Measurements from ENCODE around the gene ADAMTSL3.
"Not testable (repeated sequence)": the region's sequence is repeated elsewhere in the genome, so short reads cannot be mapped to it uniquely, and the experiment has no call there.

Gene ADAMTSL3

DNA sequence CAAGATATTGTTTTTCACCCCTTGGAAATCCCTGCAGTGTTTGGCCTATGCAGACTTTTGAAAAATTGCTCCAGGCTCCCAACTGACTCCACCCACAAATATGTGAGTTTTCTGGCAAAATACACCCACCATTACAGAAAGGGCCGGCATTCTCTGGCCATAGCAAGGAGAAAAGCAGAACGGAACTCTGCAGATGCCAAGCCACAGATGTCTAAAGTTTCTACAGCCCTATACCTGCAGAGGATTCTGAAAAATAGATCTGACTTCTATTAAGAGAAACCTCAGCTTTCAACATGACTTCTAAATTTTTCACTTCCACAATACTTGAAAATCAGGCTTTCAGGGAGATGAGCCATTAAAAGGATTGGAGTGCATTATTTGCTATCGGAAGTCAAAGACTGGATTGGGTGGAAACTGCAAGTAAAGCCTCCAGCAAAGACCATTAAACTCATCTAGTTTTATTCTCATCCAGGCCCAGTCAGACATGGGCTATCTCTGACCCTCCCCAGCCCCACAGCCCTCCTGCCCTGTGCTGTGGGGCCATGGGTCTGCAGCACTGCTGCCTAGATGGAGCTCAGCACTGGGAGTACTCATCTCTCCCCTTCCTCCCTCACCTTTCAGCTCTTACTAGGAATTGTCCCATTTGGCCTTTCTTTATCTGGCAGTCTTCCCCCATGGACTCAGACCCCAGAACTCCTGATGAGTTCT, 338.6 kb downstream of the ADAMTSL3 start:
- DNase-seq, result no peak

DNA sequence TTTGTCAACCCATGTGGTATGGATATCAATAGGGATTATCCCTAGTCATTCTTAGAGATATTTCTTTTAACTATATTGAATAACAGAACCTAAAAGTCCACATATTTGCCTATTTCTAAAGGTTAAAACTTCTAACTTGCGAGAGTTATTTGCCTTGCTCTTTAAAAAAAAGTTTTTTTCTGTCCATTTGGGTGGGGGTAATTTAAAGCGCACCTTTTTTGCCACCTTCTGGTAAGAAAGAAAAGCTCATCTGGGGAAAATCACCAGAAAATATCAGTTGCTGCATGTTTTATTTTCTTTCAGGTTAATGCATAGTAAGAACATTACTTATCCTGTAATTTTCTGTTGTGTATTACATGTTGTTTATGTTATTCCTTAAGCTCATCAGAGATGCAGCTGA, 339.7 kb downstream of the ADAMTSL3 start:
- no peak for DNase-seq

DNA sequence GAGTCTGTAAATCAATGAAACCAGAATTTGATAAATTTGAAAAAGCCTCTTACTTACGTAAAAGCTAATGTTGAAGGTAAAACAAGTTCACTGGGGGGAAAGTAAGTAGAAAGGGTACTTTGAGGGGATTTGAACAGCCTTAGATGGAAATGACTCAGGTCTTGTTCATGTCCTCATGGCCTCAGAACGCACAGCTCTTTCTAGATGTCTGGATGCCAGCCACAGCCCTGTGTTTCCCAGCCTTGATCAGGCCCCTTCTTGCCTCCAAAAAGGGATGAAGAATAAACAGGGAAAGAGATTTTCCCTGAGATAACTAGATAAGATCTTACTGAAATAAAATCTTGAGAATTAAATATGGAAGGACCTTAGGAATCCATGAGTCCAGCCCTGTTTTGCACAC, 344.6 kb downstream of the ADAMTSL3 start:
- DNase-seq, result no peak

DNA sequence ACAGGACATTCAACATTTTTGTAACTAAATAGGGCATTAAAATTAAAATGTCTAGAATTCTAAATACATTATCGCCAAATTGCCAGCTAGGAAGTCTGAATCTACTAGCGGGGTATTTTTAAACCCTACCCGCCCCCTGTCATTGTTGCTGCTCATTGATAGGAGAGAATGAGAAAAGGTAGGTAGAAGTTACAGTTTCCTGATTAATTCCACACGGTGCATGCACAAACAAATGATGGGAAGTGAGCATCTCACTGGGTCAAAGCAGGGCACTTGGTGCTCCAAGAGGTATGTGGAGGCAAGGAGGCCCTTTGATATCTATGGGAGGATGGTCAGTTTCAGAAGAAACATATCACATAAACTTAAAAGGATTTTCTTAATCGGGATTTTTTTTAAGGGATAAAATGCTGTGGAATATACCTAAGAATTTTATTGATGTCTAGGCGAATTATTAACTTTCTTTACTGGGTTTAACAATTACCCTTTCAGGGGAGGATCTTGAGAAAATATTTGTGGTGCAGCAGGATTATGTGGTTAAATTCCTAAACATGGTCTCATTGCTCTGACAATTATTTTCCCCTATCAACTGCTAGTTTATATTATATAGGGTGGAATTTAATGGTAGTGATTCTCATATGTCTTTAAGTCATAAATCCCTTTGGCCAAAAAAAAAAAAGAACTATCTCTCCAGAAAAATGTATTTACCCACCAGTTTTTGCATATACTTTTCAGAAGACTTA, 345.6 kb downstream of the ADAMTSL3 start:
- no peak for DNase-seq

DNA sequence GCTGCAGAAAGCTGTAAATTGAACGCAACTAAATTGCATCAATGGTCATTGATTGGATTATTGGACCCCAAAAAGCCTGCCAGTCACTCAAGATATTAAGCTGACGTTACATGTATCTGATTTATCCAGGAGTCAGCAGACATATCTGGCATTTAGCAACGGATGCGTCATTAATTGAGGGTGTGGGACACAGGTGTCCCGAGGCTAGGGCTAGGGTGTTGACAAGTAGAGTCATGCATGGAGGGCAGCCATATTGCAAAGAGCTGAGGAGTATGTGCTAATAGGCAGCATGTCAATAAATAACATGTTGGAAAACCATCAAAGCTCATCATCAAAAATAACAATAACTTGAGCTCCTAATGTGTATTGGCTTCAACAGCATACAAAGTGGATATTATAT, 347.1 kb downstream of the ADAMTSL3 start:
- DNase-seq, result no peak

DNA sequence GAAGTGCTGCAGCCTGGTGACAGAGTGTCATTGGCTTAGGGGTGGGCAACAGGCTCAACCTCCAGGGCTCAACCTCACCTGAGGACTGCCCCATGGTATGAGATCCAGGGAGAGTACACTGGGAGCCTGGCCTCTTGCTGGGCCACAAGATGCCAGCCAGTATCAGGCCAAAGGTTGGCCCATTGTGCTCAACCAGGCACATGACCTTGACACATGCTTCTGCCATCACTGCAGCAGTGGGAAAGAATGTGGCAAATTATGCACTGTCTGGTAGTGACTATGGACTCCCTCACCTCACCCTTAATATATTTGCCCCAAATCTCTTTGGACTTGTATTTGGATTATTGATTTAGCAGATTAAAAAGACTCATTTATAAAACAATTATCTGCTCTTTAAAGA, 347.7 kb downstream of the ADAMTSL3 start:
- DNase-seq, result no peak

DNA sequence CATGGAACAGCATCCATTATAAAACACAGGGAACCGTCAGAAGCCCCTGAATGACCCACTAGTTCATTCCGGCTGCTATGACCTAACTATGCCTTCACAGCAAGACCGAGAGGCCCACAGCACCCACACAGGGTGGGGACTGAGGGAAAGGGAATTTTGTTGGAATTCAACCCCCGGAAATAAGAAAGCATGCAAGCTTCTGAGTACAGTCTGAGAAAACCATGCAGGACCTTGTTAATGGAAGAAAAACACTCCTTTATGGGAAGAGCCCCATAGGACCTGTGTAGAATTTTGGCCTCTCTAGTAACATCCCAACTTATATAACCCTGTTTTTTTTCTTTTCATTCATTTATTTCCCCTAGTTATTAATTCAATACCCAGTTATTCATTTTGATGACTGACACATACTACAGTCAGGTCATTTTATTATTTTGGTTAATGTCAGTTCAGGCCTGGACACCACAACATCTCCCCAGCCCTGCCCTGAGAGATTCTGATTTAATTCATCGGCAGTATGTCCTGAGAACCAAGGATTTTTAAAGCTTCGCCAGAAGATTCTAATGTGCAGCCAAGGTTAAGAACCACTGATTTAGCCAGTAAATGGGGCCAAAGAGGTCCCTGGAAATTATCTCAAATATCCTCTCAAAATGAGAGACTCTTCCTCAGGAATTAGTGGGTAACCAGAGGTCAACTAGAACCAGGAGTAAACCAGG, 350.0 kb downstream of the ADAMTSL3 start:
- no peak for DNase-seq

DNA sequence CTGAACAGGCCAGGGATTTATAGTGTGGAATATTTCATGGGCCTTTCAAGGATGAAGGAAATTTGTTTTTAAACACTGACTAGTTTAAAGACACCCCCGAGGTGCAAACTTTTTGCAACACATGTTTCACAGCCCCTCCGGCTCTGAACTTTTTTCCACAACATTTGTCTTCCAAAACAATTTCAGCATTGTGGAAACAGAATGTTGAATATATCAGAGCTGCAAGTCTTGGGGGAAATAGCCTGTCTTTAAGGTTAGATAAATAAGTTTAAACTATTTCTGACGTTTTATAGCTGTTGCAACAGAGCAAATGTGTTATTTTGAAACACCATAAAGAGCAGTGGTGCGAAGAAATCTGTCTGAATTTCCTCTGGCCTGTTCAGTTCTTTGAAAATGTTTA, 352.5 kb downstream of the ADAMTSL3 start:
- no peak for DNase-seq

DNA sequence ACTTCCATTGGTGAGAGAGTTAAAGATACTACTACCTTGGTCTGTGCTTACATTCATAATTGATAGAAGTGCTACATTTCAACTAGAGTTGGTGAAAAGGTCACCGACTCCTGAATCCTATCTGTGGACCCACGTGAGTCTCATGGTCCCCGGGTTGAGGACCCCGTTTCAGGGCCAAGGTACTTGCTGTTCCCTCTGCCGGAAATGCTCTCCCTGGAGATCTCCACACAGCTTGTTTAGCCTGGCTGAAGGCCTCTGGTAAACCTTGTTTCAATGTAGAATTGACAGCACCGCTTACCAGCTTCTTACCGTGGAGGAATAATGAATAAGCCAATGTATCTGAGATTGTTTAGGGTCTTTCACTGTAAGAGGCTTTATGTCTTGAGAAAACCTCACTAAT, 355.7 kb downstream of the ADAMTSL3 start:
- no peak for DNase-seq

DNA sequence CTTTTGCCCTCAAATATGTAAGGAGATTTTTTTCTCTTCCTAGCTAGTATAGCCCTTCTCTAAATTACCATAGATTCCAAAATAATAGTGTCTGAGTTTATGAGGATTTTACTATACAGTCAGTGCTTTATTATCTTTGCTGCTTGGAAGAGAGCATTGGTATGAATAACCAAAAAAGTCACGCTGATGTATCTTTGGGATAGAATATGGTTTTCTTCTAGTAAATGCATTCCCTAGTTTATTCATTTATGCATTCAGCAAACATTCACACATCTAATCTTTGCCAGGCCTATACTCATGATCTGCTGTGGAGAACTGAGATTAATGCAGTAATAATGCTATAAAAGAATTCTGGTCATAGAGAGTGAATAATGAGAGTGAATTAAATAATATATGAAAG, 356.3 kb downstream of the ADAMTSL3 start:
- DNase-seq, result no peak

DNA sequence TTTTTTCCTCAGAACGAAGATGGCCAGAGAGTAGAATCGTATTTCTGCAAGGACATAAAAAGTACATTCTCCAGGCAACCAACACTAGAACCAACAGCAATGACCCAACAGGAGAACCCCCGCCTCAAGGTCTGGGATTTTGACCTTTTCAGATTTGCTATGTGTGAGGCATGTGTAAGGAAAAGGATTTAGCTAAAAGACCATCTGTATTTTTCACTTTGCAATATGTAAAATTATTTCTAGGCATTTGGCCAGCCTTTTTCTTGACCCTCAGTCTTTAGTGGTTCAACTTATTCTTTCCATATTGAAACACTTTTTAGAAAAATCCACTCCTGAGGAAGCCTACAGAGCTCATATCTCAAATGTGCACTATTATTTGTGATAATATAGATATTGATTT, 362.4 kb downstream of the ADAMTSL3 start:
- no peak for DNase-seq

DNA sequence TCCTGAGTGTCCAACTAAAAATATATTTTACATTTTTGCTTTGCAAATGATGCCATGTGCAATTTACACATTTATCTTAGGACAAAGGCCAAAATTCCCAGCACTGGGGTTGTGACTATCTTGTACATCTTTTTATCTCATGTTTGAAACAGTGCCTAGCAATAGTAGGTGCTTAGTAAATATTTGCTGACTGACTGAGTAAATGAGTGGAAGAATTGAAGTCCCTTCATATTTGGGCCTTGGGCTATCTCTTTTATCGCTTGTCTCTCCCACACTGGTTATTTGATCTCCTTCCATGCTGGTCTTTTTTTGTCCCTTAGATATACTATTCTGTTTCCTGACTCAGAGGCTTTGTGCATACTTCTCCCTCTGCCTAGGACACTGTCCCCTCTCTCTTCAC, 368.6 kb downstream of the ADAMTSL3 start:
- no peak for DNase-seq

DNA sequence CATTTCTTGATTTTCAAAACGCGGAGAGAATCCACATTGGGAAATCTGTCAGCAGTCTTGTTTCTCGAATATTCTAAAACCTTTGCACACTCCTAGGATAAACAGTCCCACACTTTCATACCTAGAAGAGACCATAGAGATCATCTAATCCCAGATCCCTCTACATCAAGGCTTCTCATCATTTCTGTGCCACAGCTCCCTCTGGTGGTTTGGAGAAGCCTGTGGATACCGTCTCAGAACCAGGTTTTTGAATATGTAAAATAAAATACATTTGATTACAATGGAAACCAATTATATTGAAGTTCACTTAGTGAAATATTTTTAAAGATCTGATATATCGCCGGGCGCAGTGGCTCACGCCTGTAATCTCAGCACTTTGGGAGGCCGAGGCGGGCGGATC, 369.7 kb downstream of the ADAMTSL3 start:
- no peak for DNase-seq

DNA sequence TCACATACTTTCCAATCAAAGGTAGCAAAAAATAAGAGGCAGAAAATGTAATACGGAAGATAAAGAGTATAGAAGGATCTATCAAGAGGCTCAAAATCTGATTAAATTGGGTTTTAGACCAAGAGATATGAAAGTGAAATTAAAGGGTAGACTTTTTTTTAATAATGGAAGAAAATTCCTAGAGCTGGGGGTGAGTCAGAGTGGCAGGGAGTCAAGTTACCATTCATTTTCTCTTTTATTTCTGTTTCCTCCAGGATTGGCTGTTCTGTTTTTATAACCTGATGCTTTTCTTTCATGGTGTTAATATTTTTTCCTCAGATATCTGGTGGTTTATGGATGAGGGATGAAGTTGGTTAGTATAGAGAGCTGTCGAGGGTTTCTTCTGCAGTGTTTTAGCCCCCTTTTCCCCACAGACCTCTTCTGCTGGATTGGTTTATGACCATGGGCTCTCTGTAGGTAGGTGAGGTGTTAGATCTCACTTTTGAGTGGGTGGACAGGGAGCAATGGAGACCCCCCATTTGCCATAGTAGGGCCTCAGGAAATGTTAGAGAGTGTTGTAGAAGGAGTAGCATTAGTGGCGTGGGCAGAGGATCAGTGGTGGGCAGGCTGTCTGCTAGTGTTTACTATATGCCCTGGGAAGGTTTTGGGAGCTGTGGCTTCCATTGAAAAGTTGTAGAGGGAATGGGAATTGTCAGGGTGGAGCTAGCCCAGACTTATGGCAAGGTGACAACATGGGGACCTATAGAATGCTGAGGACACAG, 380.1 kb downstream of the ADAMTSL3 start:
- DNase-seq, result no peak

DNA sequence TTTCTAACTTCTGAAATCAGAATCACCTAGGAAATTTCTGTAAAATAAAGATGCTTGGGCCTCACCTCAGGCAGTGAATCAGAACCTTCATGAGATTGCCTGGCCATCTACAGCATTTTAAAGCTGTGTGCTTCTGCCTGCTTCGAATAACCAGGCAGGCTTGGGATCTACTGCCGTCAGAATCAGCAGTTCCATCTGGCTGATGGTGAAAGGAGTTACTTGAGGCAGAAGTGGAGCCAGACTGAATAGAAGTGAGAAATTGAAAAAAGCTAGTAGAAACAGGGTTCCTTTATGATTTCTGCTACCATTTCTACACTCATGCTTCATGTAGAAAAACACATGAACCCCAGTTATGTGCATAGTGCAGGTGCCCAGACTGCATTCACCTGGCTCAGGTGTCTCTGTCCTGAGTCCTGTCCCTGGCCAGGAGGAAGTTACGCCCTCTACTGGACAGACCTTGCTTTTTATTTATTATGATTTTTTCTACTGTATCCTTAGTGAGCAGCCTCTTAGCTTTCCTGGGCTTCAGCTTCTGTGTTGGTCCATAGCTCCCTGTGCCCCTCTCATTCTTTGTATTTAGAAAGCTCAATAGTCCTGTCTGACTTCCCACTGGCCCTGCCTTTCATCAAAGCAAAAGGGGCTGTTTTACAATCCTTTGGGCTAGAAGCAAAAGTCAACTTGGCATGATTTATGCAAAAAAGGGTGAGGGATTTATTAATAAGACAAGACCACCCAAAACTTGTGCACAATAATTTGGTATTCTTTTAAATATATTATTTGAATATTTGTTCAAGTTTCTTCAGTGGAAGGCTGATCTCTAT, 380.9 kb downstream of the ADAMTSL3 start:
- DNase-seq, result no peak

DNA sequence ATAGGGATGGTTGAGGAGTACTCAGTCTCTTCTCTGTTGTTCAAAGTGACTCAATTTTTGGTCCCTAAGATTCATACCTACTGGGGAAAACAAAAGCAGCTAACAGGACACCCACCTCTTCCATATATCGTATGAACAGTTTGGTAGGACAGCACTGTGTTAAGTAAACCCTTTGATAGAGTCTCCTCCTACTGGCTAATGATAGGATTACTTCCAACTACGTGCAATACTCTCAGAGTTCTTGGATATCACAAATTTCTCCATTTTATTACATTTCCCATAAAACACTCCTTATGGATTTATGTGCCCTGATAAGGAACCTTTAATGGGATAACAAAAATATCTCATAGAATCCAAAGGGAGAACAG, 381.5 kb downstream of the ADAMTSL3 start:
- no peak for DNase-seq

DNA sequence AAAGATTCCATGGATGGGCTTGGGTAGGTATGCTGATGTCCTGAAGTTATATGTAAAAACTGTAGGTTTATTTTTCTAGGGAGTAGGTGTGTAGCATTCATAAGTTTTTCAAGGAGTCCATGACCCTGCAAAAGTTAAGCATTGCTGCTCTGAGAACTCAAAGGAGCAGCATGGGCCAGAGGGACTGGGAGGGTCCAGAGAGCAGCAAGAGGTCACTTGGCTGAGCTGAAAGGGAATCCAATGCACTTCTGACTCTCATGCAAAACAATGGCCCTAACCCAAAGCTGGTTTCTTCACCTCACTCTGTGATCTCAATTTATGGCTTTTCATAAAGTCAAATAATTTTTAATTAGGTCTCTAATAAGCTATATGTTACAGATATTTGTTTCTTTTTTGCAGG, 383.4 kb downstream of the ADAMTSL3 start:
- no peak for DNase-seq

DNA sequence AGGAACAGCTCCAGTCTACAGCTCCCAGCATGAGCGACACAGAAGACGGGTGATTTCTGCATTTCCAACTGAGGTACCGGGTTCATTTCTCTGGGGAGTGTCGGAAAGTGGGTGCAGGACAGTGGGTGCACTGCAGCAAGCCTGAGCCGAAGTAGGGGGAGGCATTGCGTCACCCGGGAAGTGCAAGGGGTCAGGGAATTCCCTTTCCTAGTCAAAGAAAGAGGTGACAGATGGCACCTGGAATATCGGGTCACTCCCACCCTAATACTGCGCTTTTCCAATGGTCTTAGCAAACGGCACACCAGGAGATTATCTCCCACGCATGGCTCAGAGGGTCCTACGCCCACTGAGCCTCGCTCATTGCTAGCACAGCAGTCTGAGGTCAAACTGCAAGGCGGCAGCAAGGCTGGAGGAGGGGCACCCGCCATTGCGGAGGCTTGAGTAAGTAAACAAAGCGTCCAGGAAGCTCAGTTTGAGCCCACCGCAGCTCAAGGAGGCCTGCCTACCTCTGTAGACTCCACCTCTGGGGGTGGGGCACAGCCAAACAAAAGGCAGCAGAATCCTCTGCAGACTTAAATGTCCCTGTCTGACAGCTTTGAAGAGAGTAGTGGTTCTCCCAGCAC, 388.6 kb downstream of the ADAMTSL3 start:
- not testable (repeated sequence) for DNase-seq

DNA sequence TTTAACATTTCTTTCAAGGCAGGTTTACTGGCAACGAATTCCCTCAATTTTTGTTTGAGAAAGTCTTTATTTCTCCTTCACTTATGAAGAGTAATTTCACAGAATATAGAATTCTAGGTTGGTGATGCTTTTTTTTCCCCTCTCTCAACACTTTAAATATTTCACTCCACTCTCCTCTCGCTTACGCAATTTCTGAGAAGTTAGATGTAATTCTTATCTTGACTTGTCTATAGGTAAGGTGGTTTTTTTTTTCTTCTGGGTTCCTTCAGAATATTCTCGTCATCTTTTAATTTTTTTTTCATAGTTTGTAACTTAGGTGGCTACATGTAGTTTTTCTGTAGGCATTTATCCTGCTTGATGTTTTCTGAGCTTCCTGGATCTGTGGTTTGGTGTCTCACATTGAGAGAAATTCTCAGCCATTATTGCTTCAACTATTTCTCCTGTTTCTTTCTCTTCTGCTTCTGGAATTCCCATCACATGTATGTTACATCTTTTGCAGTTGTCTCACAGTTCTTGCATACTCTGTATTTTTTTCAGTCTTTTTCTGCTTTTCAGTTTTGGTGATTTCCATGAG, 392.2 kb downstream of the ADAMTSL3 start:
- no peak for DNase-seq

DNA sequence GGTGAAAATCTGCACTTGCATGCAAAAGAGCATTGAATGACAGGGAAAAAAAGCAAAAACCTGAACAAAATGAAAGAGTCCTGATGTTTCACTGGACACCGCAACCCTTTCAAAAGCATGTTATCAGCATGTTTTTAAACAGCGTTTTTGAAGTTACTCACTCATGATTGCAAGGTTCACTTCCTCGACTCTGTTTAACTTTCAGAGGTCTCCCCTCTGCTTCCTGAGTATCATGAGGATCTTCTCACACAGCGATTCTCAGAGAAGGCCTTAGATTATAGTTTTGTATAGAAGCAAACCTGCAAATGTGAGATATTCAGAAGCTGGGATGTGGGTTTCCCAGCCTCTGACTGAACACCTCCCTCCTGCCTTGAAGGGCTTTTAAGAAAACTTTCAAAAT, 395.6 kb downstream of the ADAMTSL3 start:
- DNase-seq, result not testable (repeated sequence)

DNA sequence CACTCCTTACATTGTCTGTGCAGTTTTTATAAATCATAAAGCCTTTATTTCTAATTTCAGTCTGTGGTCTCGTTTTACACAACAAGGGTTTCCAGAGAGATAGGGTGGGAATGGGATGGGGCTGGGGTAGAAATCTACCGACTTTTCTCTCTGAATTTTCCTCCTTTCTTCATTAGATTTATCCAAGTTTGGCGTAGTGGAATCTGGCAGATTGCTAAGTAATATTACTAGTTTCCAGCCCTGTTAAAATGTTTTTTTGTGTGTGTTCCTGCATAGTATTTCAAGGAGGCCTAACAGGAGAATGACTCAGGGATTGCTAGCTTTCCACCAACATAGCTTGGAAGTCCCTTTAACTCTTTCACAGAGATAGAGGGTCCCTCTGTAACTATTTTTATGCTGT, 396.2 kb downstream of the ADAMTSL3 start:
- DNase-seq, result no peak

DNA sequence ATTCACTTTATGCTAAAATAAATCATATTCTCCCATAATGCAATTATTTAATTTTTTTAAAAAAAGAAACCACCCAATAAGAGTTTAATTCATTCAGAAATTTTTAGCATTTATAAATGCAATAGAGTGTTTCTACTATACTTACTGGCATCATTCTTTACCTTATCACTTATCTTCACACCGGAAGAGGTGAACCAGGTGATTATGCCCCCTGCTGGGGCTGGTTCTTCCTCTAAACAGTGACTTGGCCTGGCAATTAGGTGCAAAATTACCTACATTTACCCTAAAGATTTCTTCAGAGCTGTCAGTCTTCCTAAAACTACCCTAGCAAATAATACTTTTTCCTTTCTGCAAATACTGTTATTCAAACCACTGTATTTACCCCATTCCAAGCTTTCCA, 397.2 kb downstream of the ADAMTSL3 start:
- not testable (repeated sequence) for DNase-seq
